Measurements from ENCODE around the gene CTDSPL.

GRCh38 chr3:37984051-37984450 is 122.4 kb downstream of the CTDSPL start:
- no peak for TF ChIP-seq CTCF (IDR thresholded peaks at IDR 0.05)
- no peak for TF ChIP-seq EZH2phosphoT487 (IDR thresholded peaks at IDR 0.05)

All from neural progenitor cell (in vitro differentiated cells).